Hematopoietic multipotent progenitor cell (in vitro differentiated cells): Measurements from ENCODE around the gene ACSS2. TPM values are rescaled to one million over a fixed set of nuclear protein-coding genes. Genes with fewer than 3 reads are reported as not detected.

Experiments
- DNase-seq, 3 donors: peaks; one replicate each; pipeline ENCODE4 v3.0.0-alpha.2; 2011 to 2015; ENCODE audit warnings: low read depth in 2 of 3, low spot score in 2 of 3
- total RNA-seq: library from RNA; depleted of rRNA; stranded (reverse); fragments of >200 nt; gene quantifications from one replicate; pipeline ENCODE4 v1.2.3, GENCODE V29; 2012

Gene ACSS2
- total RNA-seq, 1 donor = 50.1 TPM

GRCh38 chr20:34971561-34972235 lies 95.3 kb downstream of the ACSS2 start:
- no peak for DNase-seq

GRCh38 chr20:34974246-34974645 lies 97.8 kb downstream of the ACSS2 start:
- DNase-seq = no peak

- DNase-seq = no peak
These were observed 99.9 kb downstream of the ACSS2 start for GRCh38 chr20:34976286-34976685.

Other genes with a start within 250 kb of the ACSS2 start
- gene PIGU, start 199.5 kb upstream of the ACSS2 start, total RNA-seq = 14.3 TPM
- gene TP53INP2, start 172.3 kb upstream of the ACSS2 start, total RNA-seq = 3.5 TPM
- 10.0 TPM for gene NCOA6, start 51.0 kb upstream of the ACSS2 start, total RNA-seq
- gene GGT7, start 3.8 kb upstream of the ACSS2 start, total RNA-seq = 12.9 TPM
- gene GSS, start 79.2 kb downstream of the ACSS2 start, total RNA-seq = 52.0 TPM
- 0.54 TPM for gene MYH7B, start 79.3 kb downstream of the ACSS2 start, total RNA-seq
- 43.1 TPM for gene TRPC4AP, start 216.2 kb downstream of the ACSS2 start, total RNA-seq